WI38 (cell line): ENCODE measurements around the gene KRT6A.

Source experiments
- H3K4me3 ChIP-seq: 2 replicates; pipeline ENCODE4 v1.5.1; 2011; ENCODE audit warnings: low read depth, mild to moderate bottlenecking, control low read depth, low read length
- TF ChIP-seq, protein P1 (sequence below): IDR thresholded peaks from 2 replicates; pipeline ENCODE4 v1.5.1; 2012; ENCODE audit warnings: low read depth, mild to moderate bottlenecking, control low read depth, low read length

Gene KRT6A

DNA sequence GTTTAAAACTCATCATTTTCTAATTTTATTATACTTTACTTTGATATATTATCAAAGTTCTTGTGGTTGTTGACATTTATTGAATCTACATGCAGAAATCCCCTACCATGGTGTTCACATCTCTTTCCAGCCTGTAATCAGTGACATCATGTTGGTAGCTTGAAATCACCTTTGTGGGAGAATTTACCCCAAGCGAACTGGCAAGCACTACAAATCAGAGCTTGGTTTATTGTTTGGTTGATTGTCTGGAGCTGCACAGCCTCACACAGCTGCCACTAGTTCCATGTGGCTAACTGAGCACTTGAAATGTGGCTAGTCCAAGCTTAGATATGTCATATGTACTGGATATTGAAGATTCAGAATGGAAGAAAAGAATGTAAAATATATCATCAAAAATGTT is 42.5 kb upstream of the KRT6A start:
- TF ChIP-seq, protein P1, sequence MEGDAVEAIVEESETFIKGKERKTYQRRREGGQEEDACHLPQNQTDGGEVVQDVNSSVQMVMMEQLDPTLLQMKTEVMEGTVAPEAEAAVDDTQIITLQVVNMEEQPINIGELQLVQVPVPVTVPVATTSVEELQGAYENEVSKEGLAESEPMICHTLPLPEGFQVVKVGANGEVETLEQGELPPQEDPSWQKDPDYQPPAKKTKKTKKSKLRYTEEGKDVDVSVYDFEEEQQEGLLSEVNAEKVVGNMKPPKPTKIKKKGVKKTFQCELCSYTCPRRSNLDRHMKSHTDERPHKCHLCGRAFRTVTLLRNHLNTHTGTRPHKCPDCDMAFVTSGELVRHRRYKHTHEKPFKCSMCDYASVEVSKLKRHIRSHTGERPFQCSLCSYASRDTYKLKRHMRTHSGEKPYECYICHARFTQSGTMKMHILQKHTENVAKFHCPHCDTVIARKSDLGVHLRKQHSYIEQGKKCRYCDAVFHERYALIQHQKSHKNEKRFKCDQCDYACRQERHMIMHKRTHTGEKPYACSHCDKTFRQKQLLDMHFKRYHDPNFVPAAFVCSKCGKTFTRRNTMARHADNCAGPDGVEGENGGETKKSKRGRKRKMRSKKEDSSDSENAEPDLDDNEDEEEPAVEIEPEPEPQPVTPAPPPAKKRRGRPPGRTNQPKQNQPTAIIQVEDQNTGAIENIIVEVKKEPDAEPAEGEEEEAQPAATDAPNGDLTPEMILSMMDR: no peak
- H3K4me3 ChIP-seq: no peak overlapping the region

DNA sequence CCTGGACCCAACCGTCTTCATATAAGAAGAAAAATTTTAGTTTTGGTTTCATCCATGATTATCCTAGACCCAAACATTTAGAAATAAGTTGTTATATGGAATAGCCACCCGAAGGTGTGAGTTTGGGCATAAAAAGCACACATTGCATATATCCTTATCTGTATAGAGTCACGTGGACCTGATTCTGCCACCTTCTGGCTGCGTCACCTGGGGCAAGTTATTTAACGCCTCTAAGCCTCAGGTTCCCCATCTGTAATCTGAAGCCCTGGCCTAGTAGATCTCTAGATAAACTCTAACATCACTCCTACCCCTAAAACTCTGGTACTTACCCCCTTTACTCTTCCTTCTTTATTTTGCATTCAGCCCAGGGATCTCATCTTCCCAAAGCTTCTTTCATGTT is 41.4 kb upstream of the KRT6A start:
- H3K4me3 ChIP-seq: no peak overlapping the region
- TF ChIP-seq, protein P1: no peak

DNA sequence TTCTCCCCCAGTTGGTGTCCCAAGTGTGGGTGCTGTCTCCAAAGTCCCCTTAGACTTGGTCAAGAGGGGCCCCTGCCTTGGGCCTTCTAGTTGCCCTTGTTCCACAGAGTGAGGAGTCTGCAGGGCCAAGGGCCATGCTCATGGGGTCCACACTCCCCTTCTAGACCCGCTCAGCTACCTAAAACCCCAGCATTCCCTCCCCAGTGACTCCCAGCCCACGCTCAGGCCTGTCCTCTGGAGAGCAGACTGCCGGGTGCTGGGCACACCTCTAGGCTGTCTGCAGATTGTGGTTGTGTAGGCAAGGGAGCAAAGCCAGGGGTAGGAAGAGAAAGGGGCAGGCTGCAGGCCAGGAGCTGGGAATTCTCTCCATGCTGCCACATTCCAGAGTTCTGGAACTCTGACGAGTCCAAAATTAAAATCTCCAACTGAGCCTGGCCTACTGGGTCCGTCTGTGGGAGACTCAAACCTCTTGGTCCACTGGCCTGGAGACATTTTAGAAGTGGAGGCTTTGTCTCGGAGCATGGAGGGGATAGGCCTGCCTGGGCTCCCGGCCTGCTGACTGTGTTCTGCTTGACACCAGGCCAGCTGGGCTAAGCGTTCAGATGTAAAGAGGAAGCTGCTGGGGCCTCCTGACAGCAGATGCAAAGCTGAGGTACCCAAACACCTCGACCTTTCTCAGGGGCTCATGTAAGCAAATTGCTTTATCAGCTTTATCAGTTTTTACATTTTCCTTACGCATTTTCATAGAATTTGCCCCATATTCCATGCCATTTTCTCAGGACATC is 40.8 kb upstream of the KRT6A start:
- no peak overlapping the region for H3K4me3 ChIP-seq
- TF ChIP-seq, protein P1: no peak

DNA sequence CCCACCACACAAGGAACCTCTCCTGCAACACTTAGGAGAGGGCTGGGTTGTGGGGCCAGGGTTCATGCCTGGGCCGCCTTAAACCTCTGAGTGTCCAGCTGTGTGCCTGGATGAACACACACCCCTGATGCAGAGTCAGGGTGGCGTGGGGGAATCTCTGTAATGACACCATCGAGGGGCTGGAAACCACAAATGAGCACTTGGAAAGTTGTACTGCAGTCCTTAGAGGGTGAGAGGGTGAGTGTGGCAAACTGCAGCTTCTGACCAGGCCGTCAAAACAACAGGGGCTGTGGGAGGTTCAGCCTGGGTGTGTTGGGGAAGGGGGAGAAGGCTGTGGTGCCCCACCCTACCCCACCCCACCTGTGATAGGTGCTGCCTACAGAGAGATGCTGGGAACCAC is 39.6 kb upstream of the KRT6A start:
- TF ChIP-seq, protein P1: no peak
- no peak overlapping the region for H3K4me3 ChIP-seq

DNA sequence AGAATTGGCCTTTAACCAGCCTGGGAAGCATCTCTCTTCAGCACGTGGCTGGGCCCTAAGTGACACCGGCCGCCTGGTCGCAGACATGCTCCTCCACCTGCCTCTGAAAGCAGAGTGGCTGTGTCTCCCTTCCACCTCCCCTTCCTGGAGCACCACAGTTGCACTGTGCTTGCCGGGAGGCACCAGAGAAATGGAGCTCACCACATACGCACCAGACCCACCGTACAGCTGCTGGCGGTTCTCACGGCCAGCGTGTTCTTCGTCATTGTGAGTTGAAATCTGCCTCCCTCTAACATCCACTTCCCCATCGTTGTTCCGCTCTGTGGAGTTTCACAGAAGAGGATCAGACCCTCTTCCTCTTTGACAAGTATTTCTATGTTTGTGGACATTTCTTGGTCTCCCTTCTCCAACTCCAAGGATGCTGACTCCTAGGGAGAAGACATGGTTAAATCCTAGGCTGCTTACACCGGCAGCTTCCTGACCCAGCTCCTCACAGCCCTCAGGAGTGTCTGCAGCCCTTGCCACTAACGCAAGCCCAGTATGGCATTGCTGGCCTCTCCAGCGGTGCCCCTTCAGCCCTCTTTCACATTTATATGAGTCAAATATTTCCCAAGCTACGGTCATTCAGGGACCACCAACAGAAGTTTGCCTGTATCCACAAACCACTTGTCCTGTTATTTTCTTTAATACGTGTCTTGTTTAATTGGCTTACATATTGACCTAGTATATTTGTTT is 38.7 kb upstream of the KRT6A start:
- H3K4me3 ChIP-seq: no peak overlapping the region
- TF ChIP-seq, protein P1: no peak

DNA sequence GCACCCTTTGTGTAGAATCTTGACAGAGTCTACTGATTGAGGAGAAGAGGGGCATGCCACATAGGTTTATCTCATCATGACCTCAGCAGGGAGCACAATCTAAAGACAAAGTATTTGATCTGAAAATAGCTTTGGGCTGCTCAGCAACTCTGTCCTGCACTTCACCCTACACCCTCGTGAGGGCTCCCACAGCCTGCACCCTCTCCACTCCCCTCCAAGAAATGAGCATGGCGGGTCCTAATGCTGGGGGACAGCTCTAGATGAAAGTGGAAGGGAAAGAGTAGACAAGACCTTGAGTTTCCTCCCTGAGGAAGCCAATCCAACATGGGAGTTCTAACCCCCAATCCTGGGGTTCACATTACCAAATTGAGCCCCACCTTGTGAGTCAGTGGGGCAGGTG is 37.8 kb upstream of the KRT6A start:
- H3K4me3 ChIP-seq: no peak overlapping the region
- TF ChIP-seq, protein P1: no peak

DNA sequence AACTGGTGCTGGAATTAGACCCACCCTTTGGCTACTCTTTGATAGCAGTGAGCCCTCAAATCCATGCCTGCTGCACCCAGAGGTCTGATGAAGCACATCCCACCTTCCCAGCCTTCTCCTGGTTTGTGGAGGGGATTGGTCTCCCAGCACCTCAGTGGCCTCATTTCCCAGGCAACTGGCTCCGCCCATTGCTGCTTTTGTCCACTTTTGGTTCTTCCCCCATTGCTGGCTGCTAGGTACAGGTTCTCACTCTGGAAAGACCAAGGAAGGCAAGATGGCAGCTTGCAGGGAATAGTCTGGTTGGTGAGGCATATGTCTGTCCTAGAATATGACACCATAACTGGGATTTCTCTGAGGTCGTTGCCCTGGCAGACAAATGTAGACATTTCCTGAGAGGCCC is 37.3 kb upstream of the KRT6A start:
- no peak overlapping the region for H3K4me3 ChIP-seq
- TF ChIP-seq, protein P1: no peak
